Tibial nerve (tissue), 4 donors: Measurements from ENCODE around the gene ATP9B.

Experiments
- EP300 ChIP-seq, 2 donors: sonication (generic); formaldehyde crosslinking; IDR thresholded peaks; one replicate each; pipeline ENCODE4 v1.6.1; 2017; ENCODE audit warnings: antibody characterized with exemption in 2 of 2, mild to moderate bottlenecking in 1 of 2
- POLR2A ChIP-seq, 2 donors: fragments of 450-650 bp; IDR thresholded peaks; one replicate each; pipeline ENCODE4 v1.6.1; 2017; ENCODE audit warnings: antibody characterized with exemption in 2 of 2, mild to moderate bottlenecking in 2 of 2, moderate library complexity in 2 of 2
- TF ChIP-seq, protein P1 (sequence below), 5 experiments: fragments of 200-600 bp in 3 of 5; fragments of 450-650 bp in 2 of 5; sonication (generic) in 3 of 5; IDR thresholded peaks; one replicate each; pipeline ENCODE4 v1.5.1; 2016 to 2019; ENCODE audit warnings: antibody characterized with exemption in 5 of 5, mild to moderate bottlenecking in 3 of 5, moderate library complexity in 2 of 5

DNA sequence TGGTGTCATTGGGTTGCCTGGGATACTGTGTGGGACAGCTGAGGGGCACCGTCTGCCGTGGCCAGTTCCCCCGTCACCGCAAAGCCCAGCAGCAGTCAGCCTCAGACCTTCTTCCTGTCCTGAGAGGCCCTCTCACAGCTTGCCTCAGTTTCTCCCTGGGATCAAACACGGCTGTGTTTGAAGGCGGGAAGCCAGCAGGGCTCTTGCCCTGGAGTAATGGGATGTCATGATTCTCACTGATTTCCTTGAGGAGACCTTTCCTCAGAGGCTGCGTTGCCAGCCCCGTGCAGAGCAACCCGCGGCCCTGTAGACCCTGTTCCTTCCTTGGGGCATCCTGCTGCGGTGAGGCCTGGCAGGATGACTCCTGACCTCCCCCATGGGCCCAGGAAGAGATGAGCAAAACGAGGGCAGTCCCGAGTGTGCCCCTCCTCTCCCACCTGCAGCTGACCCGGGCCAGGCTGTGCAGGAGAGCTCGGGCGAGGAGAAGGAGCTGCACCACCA, 312.7 kb downstream of the ATP9B start:
- no peak for TF ChIP-seq POLR2A (IDR thresholded peaks at IDR 0.05)
- TF ChIP-seq, protein P1, sequence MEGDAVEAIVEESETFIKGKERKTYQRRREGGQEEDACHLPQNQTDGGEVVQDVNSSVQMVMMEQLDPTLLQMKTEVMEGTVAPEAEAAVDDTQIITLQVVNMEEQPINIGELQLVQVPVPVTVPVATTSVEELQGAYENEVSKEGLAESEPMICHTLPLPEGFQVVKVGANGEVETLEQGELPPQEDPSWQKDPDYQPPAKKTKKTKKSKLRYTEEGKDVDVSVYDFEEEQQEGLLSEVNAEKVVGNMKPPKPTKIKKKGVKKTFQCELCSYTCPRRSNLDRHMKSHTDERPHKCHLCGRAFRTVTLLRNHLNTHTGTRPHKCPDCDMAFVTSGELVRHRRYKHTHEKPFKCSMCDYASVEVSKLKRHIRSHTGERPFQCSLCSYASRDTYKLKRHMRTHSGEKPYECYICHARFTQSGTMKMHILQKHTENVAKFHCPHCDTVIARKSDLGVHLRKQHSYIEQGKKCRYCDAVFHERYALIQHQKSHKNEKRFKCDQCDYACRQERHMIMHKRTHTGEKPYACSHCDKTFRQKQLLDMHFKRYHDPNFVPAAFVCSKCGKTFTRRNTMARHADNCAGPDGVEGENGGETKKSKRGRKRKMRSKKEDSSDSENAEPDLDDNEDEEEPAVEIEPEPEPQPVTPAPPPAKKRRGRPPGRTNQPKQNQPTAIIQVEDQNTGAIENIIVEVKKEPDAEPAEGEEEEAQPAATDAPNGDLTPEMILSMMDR (IDR thresholded peaks at IDR 0.05), result no peak
- TF ChIP-seq EP300 (IDR thresholded peaks at IDR 0.05), result no peak
